Stimulated activated CD4-positive, alpha-beta T cell treated with anti-CD3 and anti-CD28 coated beads, Interleukin-4, amount 100 ng/mL, for 1 hour (primary cell): ENCODE data around the gene NYAP1.

ENCODE experiments used
- DNase-seq: peaks from one replicate; pipeline ENCODE4 v3.0.0-alpha.2; 2020

The NYAP1 gene

GRCh38 chr7:100464210-100464660, 19.5 kb upstream of the NYAP1 start, which contains the start of gene SPACDR:
Gene SPACDR (minus strand): TSS chr7:100464260. CDS start chr7:100464025, 235 bp downstream.
- no peak for DNase-seq

GRCh38 chr7:100464791-100465190, 18.9 kb upstream of the NYAP1 start:
- DNase-seq: no peak

DNA sequence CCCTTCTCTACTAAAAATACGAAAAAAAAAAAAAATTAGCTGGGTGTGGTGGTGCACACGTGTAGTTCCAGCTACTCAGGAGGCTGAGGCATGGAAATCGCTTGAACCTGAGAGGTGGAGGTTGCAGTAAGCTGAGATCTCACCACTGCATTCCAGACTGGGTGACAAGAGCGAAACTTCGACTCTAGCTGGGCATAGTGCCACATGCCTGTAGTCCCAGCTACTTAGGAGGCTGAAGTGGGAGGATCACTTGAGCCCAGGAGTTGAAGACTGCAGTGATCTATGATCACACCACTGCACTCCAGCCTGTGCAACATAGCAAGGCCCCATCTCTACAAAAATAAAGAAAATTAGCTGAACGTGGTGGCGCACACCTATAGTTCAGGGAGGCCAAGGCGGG, 18.4 kb upstream of the NYAP1 start:
- no peak for DNase-seq

DNA sequence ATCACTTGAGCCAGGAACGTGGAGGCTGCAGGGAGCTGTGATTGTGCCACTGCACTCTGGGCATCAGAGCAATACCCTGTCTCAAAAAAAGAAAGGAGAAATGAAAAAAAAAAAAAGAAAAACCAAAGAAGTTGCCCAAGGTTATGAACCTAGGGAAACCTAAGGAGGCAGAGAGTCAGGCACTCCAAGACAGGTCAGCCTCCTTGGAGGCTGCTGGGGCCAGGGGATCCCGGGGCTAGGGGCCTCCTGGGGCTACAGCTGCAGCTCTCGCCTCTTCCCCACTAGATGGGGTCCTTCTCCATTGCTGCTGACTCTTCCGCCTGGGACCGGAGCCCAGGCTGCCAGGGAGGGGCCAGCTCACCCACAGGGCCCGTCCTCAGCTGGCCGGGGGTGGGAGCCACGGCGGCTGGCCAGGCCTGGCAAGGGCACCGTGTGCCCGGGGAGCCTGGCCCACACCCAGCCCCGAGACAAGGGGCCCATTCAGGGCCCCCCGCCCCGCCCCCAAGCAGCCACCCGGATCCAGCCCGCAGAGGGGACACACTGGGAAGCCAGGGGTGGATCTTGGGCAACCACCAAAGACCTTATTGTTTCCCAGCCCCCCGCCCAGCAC, 17.9 kb upstream of the NYAP1 start:
- no peak for DNase-seq

DNA sequence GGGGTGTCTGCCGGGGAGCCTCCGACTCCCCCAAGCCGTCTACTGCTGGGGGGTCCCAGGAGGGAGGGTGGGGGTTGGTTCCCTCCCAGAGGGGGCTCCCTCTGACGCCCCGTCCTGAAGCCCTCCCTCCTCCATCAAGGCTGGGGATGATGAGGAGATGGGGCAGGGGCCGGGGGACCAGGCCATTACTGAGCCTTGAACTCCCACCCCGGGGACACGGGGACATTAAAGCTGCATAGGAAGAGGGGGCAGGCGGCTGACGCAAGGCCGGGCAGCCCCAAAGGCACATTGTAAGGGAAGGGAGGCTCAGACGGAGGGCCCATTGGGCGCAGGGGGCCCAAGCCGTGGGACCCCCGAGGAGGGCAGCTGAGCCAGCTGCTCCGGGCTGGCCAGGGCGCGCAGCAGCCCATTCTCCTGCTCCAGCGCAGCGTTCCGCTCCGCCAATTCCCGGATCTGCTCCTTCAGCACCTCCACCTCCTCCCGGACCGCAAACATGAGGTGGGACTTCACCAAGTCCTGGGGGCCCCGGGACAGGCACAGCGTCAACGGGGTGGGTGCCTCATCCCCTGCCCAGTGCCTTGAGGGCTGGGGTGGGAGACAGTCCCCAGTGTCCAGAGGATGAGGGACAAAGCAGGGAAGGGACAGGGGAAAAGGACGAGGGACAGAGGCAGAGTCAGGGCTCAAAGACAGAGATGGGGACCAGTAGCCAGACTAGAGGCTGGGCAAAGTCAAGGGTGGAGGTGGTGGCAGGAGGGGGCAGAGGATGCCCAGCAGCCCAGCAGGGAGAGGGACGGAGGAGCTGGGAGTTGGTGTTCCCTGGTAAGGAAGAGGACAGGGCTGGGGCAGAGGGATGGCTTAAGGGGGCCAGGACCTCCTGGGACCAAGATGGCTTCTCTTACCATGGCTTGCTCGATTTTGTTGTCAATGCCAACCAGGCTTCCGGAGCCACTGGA, 16.8 kb upstream of the NYAP1 start:
- DNase-seq: no peak

GRCh38 chr7:100467638-100468373, 15.9 kb upstream of the NYAP1 start:
- DNase-seq: no peak

GRCh38 chr7:100469227-100470044, 14.3 kb upstream of the NYAP1 start:
- peak; percentile 87 for DNase-seq

DNA sequence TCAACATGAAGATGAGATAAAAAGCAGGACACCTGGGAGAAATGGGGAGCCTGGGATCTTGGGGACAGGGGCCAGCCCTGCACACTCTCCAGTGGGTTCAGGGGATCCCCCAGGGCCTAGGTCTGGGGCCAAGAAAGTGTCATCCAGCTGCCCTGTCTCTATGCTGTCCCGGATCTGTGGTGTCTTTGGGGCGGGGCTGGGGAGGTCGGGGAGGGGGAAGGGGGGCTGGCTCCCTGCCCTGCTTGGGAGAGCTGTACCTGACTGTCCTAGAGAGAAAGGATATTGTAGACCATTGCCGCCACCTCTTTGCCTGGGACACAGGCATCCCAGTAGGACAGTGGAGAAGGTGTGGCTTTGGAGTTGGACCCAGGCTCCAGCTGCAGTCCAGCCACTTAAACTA, 12.7 kb upstream of the NYAP1 start:
- no peak for DNase-seq

- DNase-seq: no peak
These were observed 11.4 kb upstream of the NYAP1 start for GRCh38 chr7:100472121-100472851.

GRCh38 chr7:100472854-100473499, 10.8 kb upstream of the NYAP1 start:
- DNase-seq: no peak

GRCh38 chr7:100475549-100475948, 8.2 kb upstream of the NYAP1 start:
- peak; percentile 35 for DNase-seq

GRCh38 chr7:100476101-100476780, 7.5 kb upstream of the NYAP1 start:
- no peak for DNase-seq

DNA sequence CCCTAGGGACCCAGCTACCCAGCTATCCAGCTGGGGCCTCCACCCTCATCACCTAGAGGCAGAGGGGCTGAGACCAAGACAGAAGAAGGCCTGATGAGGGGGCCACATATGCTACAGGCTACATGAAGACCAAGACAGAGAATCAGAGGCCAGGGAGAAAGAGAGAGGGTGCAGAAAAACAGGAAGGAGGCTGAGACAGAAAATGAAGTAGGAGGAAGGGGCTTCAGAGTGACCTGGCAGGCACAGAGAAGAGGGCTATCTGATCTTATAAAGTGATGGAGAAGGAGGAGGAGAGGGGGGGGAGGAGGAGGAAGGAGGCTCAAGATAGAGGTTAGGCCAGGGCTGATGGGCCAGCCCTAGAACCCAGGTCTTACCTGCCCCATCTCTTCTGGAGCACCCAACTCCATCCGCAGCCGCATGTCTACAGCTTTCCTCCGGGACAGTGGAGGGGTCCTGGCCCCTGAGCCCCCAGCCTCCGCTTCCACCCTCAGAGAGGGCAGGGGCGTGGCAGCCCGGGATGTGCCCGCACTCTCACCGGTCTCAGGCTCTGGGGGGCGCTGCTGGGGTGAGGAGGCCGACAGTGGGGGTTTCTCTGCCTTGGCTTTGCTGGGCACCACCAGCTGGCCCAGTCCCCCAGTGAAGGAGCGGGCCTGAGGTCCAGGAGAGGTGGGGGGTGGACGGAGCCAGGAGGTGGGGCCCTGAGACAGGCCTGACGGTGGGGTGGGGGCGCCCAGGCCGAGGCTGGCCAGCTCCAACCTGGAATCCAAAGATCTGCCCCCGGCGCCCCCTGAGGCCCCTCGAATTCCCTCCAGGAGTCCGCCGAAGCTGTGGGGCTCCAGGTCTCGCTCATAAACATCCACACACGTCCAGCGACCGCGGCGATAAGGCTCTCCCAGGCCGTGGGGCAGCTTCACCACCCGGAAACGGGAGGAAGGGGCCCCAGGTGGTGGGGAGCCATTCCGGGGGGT, 6.5 kb upstream of the NYAP1 start:
- DNase-seq: peak; percentile 46

GRCh38 chr7:100477871-100478267, 5.9 kb upstream of the NYAP1 start:
- no peak for DNase-seq

- peak; percentile 85 for DNase-seq
These were observed 4.6 kb upstream of the NYAP1 start, which contains the start of gene TSC22D4 for GRCh38 chr7:100478958-100479660. Gene TSC22D4 (minus strand): TSS chr7:100479214. CDS start chr7:100478038, 1,176 bp downstream.

DNA sequence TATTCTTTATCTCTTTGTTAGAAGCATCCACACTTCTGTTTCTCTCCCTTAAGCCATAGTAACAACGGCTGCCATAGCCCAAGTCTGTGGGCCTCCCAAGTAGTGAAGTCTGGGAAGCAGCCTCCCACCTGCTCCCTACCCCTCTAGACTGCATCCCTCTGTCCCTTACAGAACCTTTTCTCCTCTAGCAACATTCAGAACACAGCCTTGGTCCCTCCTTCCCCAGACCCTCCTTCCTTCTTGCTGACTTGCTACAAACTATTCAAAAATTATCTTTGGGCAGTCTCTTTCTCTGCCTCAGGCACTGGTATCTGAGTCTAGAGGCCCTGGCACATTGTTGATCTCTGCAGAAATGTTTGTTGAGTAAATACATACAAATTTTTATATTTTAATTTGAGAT, 2.3 kb upstream of the NYAP1 start:
- no peak for DNase-seq

DNA sequence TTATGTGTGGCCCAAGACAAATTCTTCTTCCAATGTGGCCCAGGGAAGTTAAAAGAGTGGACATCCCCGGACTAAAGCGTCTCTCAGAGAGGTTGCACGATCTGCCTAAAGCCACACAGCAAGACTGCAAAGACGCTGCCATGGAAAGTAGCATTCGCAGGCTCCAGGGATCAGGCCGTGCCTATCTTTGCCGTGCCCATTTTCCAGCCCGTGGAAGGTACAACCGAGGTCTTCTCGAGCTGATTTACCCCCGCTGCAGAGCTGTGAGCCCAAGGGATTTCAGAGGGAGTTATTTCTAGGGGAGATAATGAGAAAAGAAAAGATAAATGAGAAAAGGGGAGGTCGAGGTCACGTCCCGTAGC, 1.0 kb upstream of the NYAP1 start:
- DNase-seq: no peak

DNA sequence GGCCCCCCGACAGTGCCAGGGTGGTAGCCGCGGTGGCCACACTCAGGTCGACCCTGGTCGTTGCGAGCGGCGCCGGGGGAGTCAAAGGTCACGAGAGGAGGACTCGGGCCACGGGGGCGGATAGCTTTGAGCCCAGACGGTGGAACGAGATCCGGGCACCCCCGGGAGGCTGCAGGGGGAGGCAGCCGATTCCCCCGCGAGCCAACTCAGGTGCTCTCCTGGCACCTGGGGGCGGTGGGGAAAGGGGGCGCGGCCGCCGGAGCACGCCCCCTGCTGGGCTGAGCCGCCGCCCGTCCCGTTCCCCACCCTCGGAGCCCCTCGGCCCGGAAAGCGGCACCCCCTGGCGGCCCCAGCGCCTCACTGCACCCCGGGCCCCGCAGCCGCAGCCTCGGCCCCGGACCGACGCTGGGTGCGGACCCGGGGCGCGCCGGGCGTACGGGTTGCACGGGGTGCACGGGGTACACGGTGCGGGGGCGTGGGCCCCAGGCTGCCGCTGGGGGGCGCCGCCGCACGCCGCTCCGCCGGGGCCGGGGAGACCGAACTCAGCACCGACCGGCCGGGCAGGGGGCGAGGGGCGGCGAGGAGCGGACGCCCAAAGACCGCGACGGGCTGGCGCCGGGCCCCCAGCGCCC, 521 bp upstream of the NYAP1 start:
- DNase-seq: peak; percentile 84
